SK-N-SH (cell line): ENCODE results near the gene ZNF132. TPM values are rescaled to one million over a fixed set of nuclear protein-coding genes. Genes with fewer than 3 reads are reported as not detected.

Experiments used
- CTCF ChIA-PET: fragments of 300-600, 350-600 bp; formaldehyde crosslinking; extraction: SDS; loops from one replicate; lab custom pipeline; 2021; lab: Yijun Ruan, JAX
- POLR2A ChIA-PET: fragments of 350-600 bp; sonication (Branson Sonifier 250); formaldehyde crosslinking; extraction: SDS; loops from one replicate; lab custom pipeline; 2020; ENCODE audit warnings: antibody characterized with exemption, inconsistent platforms; lab: Yijun Ruan, JAX
- DNase-seq: peaks from one replicate; pipeline ENCODE4 v3.0.0; 2012
- H2AFZ ChIP-seq: fragments of 200-600 bp; sonication (generic); 2 replicates; pipeline ENCODE4 v1.8.1; 2016; ENCODE audit warnings: antibody characterized with exemption, mild to moderate bottlenecking, low read depth
- H3F3A ChIP-seq: fragments of 200-600 bp; sonication (generic); replicated peaks from 2 replicates; pipeline ENCODE3; 2016; ENCODE audit warnings: antibody characterized with exemption, mild to moderate bottlenecking; ENCODE audit not compliant: insufficient read depth
- H3K27ac ChIP-seq, 2 experiments: fragments of 200-500 bp in 1 of 2; fragments of 200-600 bp in 1 of 2; sonication (Bioruptor generic) in 1 of 2; sonication (generic), shearing (Covaris generic) in 1 of 2; 2 replicates each; pipeline versions ENCODE4 v1.5.1 to v1.6.1; 2014 to 2016; ENCODE audit warnings: low read depth in 2 of 2, inconsistent platforms in 1 of 2, low read length in 1 of 2, mild to moderate bottlenecking in 1 of 2, mixed read lengths in 1 of 2
- H3K27me3 ChIP-seq: fragments of 200-600 bp; sonication (generic), shearing (Covaris generic); 2 replicates; pipeline ENCODE4 v1.6.1; 2016; ENCODE audit warnings: mixed run types; ENCODE audit not compliant: insufficient read depth
- H3K36me3 ChIP-seq, 2 experiments: fragments of 200-500 bp in 1 of 2; fragments of 200-600 bp in 1 of 2; sonication (Bioruptor generic) in 1 of 2; sonication (generic) in 1 of 2; replicated peaks in 1 of 2; 2 replicates each; pipeline versions ENCODE3 to v1.5.1; 2014 to 2016; ENCODE audit warnings: low read length in 1 of 2, mild to moderate bottlenecking in 1 of 2; ENCODE audit not compliant: insufficient read depth in 2 of 2, control insufficient read depth in 1 of 2
- H3K4me1 ChIP-seq, 2 experiments: fragments of 200-500 bp in 1 of 2; fragments of 200-600 bp in 1 of 2; sonication (Bioruptor generic) in 1 of 2; sonication (generic), shearing (Covaris generic) in 1 of 2; 2 replicates each; pipeline versions ENCODE4 v1.5.1 to v1.6.1; 2014 to 2016; ENCODE audit warnings: low read depth in 1 of 2, low read length in 1 of 2, mixed run types in 1 of 2; ENCODE audit not compliant: insufficient read depth in 2 of 2, control insufficient read depth in 1 of 2
- H3K4me2 ChIP-seq: fragments of 200-600 bp; sonication (generic), shearing (Covaris generic); 2 replicates; pipeline ENCODE4 v1.6.1; 2017; ENCODE audit warnings: mixed run types
- H3K4me3 ChIP-seq, 2 experiments: fragments of 200-500 bp in 1 of 2; fragments of 200-600 bp in 1 of 2; sonication (Bioruptor generic) in 1 of 2; sonication (generic), shearing (Covaris generic) in 1 of 2; 2 replicates each; pipeline versions ENCODE4 v1.5.1 to v1.8.1; 2014 to 2016; ENCODE audit warnings: low read depth in 2 of 2, inconsistent platforms in 1 of 2, low read length in 1 of 2, mild to moderate bottlenecking in 1 of 2, mixed read lengths in 1 of 2, moderate library complexity in 1 of 2
- H3K79me2 ChIP-seq: fragments of 200-600 bp; sonication (generic); 2 replicates; pipeline ENCODE4 v1.8.1; 2017; ENCODE audit warnings: mild to moderate bottlenecking; ENCODE audit not compliant: insufficient read depth
- H3K9ac ChIP-seq: fragments of 200-600 bp; sonication (generic); 2 replicates; pipeline ENCODE4 v1.6.1; 2017; ENCODE audit warnings: mixed run types
- H3K9me2 ChIP-seq: fragments of 200-600 bp; sonication (generic); 2 replicates; pipeline ENCODE4 v1.6.1; 2017; ENCODE audit warnings: mixed run types
- H3K9me3 ChIP-seq: fragments of 200-600 bp; sonication (generic); 2 replicates; pipeline ENCODE4 v1.6.1; 2017; ENCODE audit warnings: mixed run types, mild to moderate bottlenecking, moderate library complexity
- H4K20me1 ChIP-seq: fragments of 200-600 bp; sonication (generic); 2 replicates; pipeline ENCODE4 v1.6.1; 2017; ENCODE audit warnings: mild to moderate bottlenecking, mixed run types; ENCODE audit not compliant: insufficient read depth
- ELF1 ChIP-seq: IDR thresholded peaks from 2 replicates; pipeline ENCODE4 v1.4.0; 2012
- EP300 ChIP-seq, 2 experiments: IDR thresholded peaks; 2 replicates each; pipeline versions ENCODE4 v1.4.0 to v1.6.1; 2012; ENCODE audit warnings: borderline replicate concordance in 1 of 2, low read depth in 1 of 2, low read length in 1 of 2
- FOXJ3 ChIP-seq: sonication (generic); formaldehyde crosslinking; IDR thresholded peaks from 2 replicates; pipeline ENCODE4 v1.5.1; 2020; ENCODE audit warnings: mild to moderate bottlenecking, missing genetic modification reagents
- REST ChIP-seq: IDR thresholded peaks from 2 replicates; pipeline ENCODE4 v1.6.1; 2012; ENCODE audit warnings: mild to moderate bottlenecking, low read depth, low read length, moderate library complexity
- RXRA ChIP-seq: IDR thresholded peaks from 2 replicates; pipeline ENCODE4 v1.4.0; 2012; ENCODE audit warnings: low read depth, mild to moderate bottlenecking, borderline replicate concordance
- TCF12 ChIP-seq: IDR thresholded peaks from 2 replicates; pipeline ENCODE4 v1.4.0; 2012
- ZBTB33 ChIP-seq: IDR thresholded peaks from 2 replicates; pipeline ENCODE4 v1.4.0; 2012; ENCODE audit warnings: low read depth, borderline replicate concordance
- WGBS: methylation state at CpG from one replicate; pipeline ENCODE4 v1.1.6; 2017; ENCODE audit warnings: low lambda C conversion rate; 5-methylcytosine and 5-hydroxymethylcytosine counted together
- polyA plus RNA-seq, 3 experiments: library from polyadenylated mRNA; depleted of rRNA; stranded (reverse); fragments of >200 nt; gene quantifications; 2 replicates each; pipeline ENCODE4 v1.2.3, GENCODE V29; 2012
- small RNA-seq, 7 experiments: library from RNA; depleted of rRNA; stranded (forward); fragments of <200 nt; gene quantifications; one replicate each; pipeline ENCODE3, GENCODE V24; 2012

The ZNF132 gene
- polyA plus RNA-seq, 1 of the 3 experiments (the other 2 are of a cell fraction), result 1.3 TPM

- H3K4me3 ChIP-seq, result no peak overlapping the region
- no peaks in the 10 kb centered on the region for H3K9me2 ChIP-seq
- TF ChIP-seq FOXJ3 (CRISPR knock-in tag) (no peak), RXRA (no peak), ZBTB33 (no peak), TCF12 (no peak), ELF1 (no peak), REST (no peak), EP300 (IDR thresholded peaks at IDR 0.05; ENCODE audit: borderline replicate concordance in 1 of 2, low read depth in 1 of 2, low read length in 1 of 2) (no peak)
- H3K9ac ChIP-seq, result no peak overlapping the region
- ChIA-PET POLR2A (no interaction called here), CTCF (no interaction called here)
- 92% methylated on average over 4 of the region's 6 CpGs for WGBS
- H3K27me3 ChIP-seq, result no peaks in the 10 kb centered on the region
- no peak overlapping the region for H2AFZ ChIP-seq
- peaks cover 13 to 35% of the 10 kb centered on the region in 2 experiments; a peak in 3 of 4 replicates for H3K4me1 ChIP-seq
- no peak overlapping the region for H3K4me2 ChIP-seq
- H4K20me1 ChIP-seq, result peaks cover 3% of the 10 kb centered on the region; the same call in 1 of the 2 replicates
- H3F3A ChIP-seq, result peaks cover 12% of the 10 kb centered on the region
- no peak for DNase-seq
- peaks cover 42% of the 10 kb centered on the region for H3K79me2 ChIP-seq
- no peak overlapping the region for H3K27ac ChIP-seq
- peaks cover under 1 to 1% of the 10 kb centered on the region in 2 experiments for H3K36me3 ChIP-seq
- no peaks in the 10 kb centered on the region for H3K9me3 ChIP-seq
Measured at GRCh38 chr19:58382997-58383603, 56.9 kb downstream of the ZNF132 start.

Small RNA genes within 50 kb of the gene (small RNA-seq; reads per million reads assigned to genes)
- gene MIR4754, result 0 to 0.20 (median 0) reads per million in 7 experiments
- gene RNU6-1337P, result 0 reads per million in 7 experiments

Other genes starting within 250 kb of the ZNF132 start
- gene ZNF544, start 211.2 kb downstream of the ZNF132 start, polyA plus RNA-seq (2012; rRNA removed), result 0.58 and 0.89 TPM in 2 replicates
- 1.4 and 1.8 TPM in 2 replicates for gene ZNF8, start 161.2 kb downstream of the ZNF132 start, polyA plus RNA-seq (2012; rRNA removed)
- gene ERVK3-1, start 134.8 kb downstream of the ZNF132 start, polyA plus RNA-seq (2012; rRNA removed), result 69.4 and 85.3 TPM in 2 replicates
- 2.3 and 2.9 TPM in 2 replicates for gene ZSCAN22, start 113.2 kb downstream of the ZNF132 start, polyA plus RNA-seq (2012; rRNA removed)
- 61.4 and 62.6 TPM in 2 replicates for gene A1BG, start 86.7 kb downstream of the ZNF132 start, polyA plus RNA-seq (2012; rRNA removed)
- gene ZNF497, start 77.4 kb downstream of the ZNF132 start, polyA plus RNA-seq (2012; rRNA removed), result 1.0 and 1.1 TPM in 2 replicates
- 1.2 and 1.6 TPM in 2 replicates for gene ZNF837, start 59.1 kb downstream of the ZNF132 start, polyA plus RNA-seq (2012; rRNA removed)
- gene RPS5, start 52.9 kb downstream of the ZNF132 start, polyA plus RNA-seq (2012; rRNA removed), result 3,905 and 4,334 TPM in 2 replicates
- gene RNF225, start 44.5 kb downstream of the ZNF132 start, polyA plus RNA-seq (2012; rRNA removed), result 0.13 TPM in 1 of 2 replicates, not detected in the other
- gene ZNF584, start 31.5 kb downstream of the ZNF132 start, polyA plus RNA-seq (2012; rRNA removed), result 9.4 and 12.0 TPM in 2 replicates
- gene ZNF324B, start 11.5 kb upstream of the ZNF132 start, polyA plus RNA-seq (2012; rRNA removed), result 2.9 and 3.8 TPM in 2 replicates
- 5.6 and 6.0 TPM in 2 replicates for gene ZNF324, start 26.9 kb upstream of the ZNF132 start, polyA plus RNA-seq (2012; rRNA removed)
- 6.9 and 7.0 TPM in 2 replicates for gene ZNF446, start 36.2 kb upstream of the ZNF132 start, polyA plus RNA-seq (2012; rRNA removed)
- gene SLC27A5, start 71.8 kb upstream of the ZNF132 start, polyA plus RNA-seq (2012; rRNA removed), result 50.5 and 57.3 TPM in 2 replicates
- gene ZBTB45, start 79.7 kb upstream of the ZNF132 start, polyA plus RNA-seq (2012; rRNA removed), result 7.9 and 11.3 TPM in 2 replicates
- gene TRIM28, start 103.9 kb upstream of the ZNF132 start, polyA plus RNA-seq (2012; rRNA removed), result 321 and 594 TPM in 2 replicates
- gene CHMP2A, start 115.0 kb upstream of the ZNF132 start, polyA plus RNA-seq (2012; rRNA removed), result 308 and 381 TPM in 2 replicates
- 109 and 135 TPM in 2 replicates for gene UBE2M, start 118.5 kb upstream of the ZNF132 start, polyA plus RNA-seq (2012; rRNA removed)
- gene MZF1, start 133.2 kb upstream of the ZNF132 start, polyA plus RNA-seq (2012; rRNA removed), result 31.8 and 38.4 TPM in 2 replicates